ENCODE results near the gene LRRC72. TPM values are rescaled to one million over a fixed set of nuclear protein-coding genes. Genes with fewer than 3 reads are reported as not detected.

The LRRC72 gene
- total and polyA plus RNA-seq, 9 of the 15 experiments (the other 6 are each of a cell fraction or from before 2014, with no cell fraction given), result 0.10 TPM; not detected in 8

DNA sequence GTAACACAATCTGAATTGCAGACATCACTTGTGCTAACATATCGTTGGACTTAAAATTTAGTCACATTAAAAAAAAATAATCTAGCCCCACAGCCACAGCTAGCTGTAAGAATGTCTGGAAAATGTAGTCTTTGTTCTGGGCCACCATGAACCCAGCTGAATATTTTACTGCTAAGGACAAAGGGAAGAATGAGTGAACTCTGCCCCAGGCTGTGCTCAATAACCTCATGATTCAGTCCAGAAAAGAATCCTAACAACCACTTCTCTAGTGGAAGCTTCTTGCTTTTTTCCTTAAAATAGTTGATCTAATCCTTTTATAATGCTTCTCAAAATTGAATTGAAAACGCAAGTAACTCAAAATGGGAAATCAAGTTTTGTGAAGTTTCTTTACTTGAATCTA, 35.5 kb upstream of the LRRC72 start (continued):
- TF ChIP-seq NR4A1 (CRISPR knock-in tag; IDR thresholded peaks at IDR 0.05), result no peak
- TF ChIP-seq NR4A1 (tag; IDR thresholded peaks at IDR 0.05), result no peak

DNA sequence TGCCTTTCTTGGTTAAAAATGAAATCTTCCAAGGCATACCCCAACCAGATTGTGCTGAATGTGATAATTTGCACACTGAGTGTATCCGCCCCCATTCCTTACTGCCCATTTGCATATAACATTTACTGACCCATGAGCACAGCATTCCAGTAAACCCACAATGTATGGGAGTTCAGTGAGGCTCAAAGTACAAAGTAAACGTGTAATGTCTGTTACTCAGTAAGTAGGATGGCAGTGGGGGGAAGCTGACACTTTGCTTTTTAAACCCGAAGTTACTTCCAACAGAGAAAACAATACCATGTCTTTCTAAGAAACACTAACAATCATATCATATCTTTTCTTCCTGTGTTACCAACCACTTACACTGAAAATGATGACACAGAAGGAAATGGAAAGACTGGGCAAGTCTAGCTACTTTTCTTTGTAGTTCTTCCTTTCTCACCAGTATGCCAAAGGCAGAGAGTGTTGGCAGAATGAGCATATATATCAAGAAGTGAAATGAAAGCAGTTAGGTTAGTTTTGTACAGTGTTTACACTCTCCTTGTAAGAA, 34.0 kb upstream of the LRRC72 start:
- H3K79me2 ChIP-seq (ENCODE audit: control insufficient read depth, insufficient read depth, low read length), result no peaks in the 10 kb centered on the region
- peak in 2 of 4 experiments; percentile 70 to 72 for DNase-seq (ENCODE audit: extremely low read depth in 1 of 4, low spot score in 3 of 4)
- peak; percentile 70 for FAIRE-seq
- ChIA-PET CTCF (ENCODE audit: low intra/inter-chr PET ratio) (no interaction called here), POLR2A (interaction anchor here (1.2 to 1.8 kb wide), 2 partner anchors 12 to 27 kb away, joined by 6 to 12 read pairs; partner anchors contain the start of gene SOSTDC1)
- ATAC-seq, result peak; percentile 93
- H2AFZ ChIP-seq (ENCODE audit: low read depth, low read length), result peak overlapping the region; percentile 90
- peaks cover 0 to 18% of the 10 kb centered on the region in 2 experiments; a peak in 3 of 5 replicates for H3K4me1 ChIP-seq (replicated peaks in 1 of 2; ENCODE audit: control insufficient read depth in 2 of 2, insufficient read depth in 2 of 2, low read length in 2 of 2)
- H3K9me3 ChIP-seq (replicated peaks; ENCODE audit: control insufficient read depth, insufficient read depth, low read depth, low read length), result no peaks in the 10 kb centered on the region
- no peaks in the 10 kb centered on the region for H4K20me1 ChIP-seq (replicated peaks; ENCODE audit: control insufficient read depth, insufficient read depth, low read length)
- H3K4me3 ChIP-seq, result no peak overlapping the region
- peak overlapping the region; percentile 39 for H3K4me2 ChIP-seq (ENCODE audit: insufficient read depth, low read length)
- H3K36me3 ChIP-seq (ENCODE audit: control insufficient read depth, insufficient read depth, low read length), result no peaks in the 10 kb centered on the region
- H3K9me1 ChIP-seq (ENCODE audit: control insufficient read depth, insufficient read depth, low read length), result no peaks in the 10 kb centered on the region
- H3K27me3 ChIP-seq (ENCODE audit: control insufficient read depth in 2 of 2, insufficient read depth in 2 of 2, low read length in 2 of 2), result no peaks in the 10 kb centered on the region
- intact Hi-C loops (cut with micrococcal nuclease) (loop anchor here (1.0 to 5.0 kb wide), 5 partner anchors 27 to 232 kb away; partner anchors contain the start of gene SOSTDC1), in situ Hi-C loops (cut with MboI) (no loop called here)
- H3K9ac ChIP-seq (ENCODE audit: insufficient read depth in 1 of 2, low read depth in 2 of 2, low read length in 2 of 2), result peak overlapping the region in 1 of 2 experiments; percentile 56; a peak in 2 of 4 replicates
- H3K27ac ChIP-seq (ENCODE audit: extremely low read depth, low read depth, low read length), result peak overlapping the region; percentile 71
- 3% methylated on average over 3 of the region's 3 CpGs for WGBS (ENCODE audit: insufficient coverage, low coverage, missing lambda C conversion rate)
- BruUV-seq (replicated peaks), result no TSS peak
- TF ChIP-seq, protein P1, sequence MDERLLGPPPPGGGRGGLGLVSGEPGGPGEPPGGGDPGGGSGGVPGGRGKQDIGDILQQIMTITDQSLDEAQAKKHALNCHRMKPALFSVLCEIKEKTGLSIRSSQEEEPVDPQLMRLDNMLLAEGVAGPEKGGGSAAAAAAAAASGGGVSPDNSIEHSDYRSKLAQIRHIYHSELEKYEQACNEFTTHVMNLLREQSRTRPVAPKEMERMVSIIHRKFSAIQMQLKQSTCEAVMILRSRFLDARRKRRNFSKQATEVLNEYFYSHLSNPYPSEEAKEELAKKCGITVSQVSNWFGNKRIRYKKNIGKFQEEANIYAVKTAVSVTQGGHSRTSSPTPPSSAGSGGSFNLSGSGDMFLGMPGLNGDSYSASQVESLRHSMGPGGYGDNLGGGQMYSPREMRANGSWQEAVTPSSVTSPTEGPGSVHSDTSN (CRISPR knock-in tag; IDR thresholded peaks at IDR 0.05; ENCODE audit: low read depth), result no peak
- TF ChIP-seq, protein P1 (tag; conservative IDR thresholded peaks at IDR 0.05; ENCODE audit: low read depth), result no peak
- TF ChIP-seq HDAC6 (IDR thresholded peaks at IDR 0.05; ENCODE audit: low read depth, low read length) (no peak), ZNF165 (CRISPR knock-in tag; IDR thresholded peaks at IDR 0.05; ENCODE audit: borderline replicate concordance) (no peak), PHB2 (IDR thresholded peaks at IDR 0.05; ENCODE audit: low read depth) (no peak), ETS2 (tag; IDR thresholded peaks at IDR 0.05; ENCODE audit: borderline replicate concordance, poor library complexity, severe bottlenecking) (no peak)
- TF ChIP-seq, protein P2, sequence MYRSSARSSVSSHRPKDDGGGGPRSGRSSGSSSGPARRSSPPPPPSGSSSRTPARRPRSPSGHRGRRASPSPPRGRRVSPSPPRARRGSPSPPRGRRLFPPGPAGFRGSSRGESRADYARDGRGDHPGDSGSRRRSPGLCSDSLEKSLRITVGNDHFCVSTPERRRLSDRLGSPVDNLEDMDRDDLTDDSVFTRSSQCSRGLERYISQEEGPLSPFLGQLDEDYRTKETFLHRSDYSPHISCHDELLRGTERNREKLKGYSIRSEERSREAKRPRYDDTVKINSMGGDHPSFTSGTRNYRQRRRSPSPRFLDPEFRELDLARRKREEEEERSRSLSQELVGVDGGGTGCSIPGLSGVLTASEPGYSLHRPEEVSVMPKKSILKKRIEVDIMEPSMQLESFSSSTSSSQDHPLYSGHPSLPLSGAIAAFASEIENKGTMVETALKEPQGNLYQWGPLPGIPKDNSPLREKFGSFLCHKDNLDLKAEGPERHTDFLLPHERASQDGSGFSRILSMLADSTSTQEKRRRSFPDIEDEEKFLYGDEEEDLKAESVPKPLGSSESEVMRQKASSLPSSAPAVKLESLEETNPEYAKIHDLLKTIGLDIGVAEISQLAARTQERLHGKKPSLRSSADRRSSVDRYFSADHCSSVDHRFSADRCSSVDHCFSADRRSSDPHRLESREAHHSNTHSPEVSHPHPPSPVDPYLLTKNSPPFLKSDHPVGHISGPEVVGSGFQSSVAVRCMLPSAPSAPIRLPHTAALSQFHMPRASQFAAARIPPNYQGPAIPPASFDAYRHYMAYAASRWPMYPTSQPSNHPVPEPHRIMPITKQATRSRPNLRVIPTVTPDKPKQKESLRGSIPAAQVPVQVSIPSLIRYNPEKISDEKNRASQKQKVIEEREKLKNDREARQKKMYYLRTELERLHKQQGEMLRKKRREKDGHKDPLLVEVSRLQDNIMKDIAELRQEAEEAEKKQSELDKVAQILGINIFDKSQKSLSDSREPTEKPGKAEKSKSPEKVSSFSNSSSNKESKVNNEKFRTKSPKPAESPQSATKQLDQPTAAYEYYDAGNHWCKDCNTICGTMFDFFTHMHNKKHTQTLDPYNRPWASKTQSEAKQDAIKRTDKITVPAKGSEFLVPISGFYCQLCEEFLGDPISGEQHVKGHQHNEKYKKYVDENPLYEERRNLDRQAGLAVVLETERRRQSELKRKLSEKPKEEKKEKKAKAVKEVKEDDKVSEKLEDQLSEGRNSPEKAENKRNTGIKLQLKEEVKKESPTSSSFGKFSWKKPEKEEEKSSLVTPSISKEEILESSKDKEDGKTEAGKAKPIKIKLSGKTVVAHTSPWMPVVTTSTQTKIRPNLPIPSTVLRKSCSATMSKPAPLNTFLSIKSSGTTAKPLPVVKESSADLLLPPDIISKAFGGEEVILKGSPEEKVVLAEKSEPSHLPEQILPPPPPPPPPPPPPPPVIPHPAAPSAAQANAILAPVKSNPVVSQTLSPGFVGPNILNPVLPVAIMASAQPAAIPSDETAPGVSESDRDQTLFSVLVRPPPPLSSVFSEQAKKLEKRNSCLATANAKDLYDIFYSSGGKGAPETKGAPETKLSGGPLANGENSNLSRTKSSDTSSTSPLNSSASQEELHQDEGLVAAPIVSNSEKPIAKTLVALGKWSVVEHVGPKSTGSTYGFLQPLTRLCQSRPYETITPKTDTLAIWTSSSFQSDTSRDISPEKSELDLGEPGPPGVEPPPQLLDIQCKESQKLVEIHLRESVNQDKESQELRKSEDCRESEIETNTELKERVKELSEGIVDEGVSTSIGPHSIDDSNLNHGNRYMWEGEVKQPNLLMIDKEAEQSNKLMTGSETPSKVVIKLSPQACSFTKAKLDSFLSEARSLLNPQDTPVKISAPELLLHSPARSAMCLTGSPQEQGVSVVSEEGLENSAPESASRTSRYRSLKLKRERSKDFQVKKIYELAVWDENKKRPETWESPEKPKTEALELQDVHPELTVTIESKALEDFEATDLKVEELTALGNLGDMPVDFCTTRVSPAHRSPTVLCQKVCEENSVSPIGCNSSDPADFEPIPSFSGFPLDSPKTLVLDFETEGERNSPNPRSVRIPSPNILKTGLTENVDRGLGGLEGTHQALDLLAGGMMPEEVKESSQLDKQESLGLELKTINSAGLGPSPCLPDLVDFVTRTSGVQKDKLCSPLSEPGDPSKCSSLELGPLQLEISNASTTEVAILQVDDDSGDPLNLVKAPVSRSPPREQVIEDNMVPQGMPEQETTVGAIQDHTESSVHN (IDR thresholded peaks at IDR 0.05; ENCODE audit: borderline replicate concordance in 1 of 2, low read depth in 1 of 2), result no peak; a peak in 1 of 4 replicates
